Retinal pigment epithelial cell (primary cell): ENCODE data around the gene NR6A1.

Experiments
- DNase-seq: peaks from one replicate; pipeline ENCODE4 v3.0.0-alpha.2; 2010; ENCODE audit warnings: low read depth
- H3K4me3 ChIP-seq: 2 replicates; pipeline ENCODE4 v1.5.1; 2011; ENCODE audit warnings: mild to moderate bottlenecking, low read length, control low read depth, moderate library complexity
- CTCF ChIP-seq: conservative IDR thresholded peaks from 2 replicates; pipeline ENCODE4 v1.5.1; 2011; ENCODE audit warnings: low read depth, low read length, control low read depth, inconsistent platforms

NR6A1 gene

GRCh38 chr9:124499216-124499615 lies 271.9 kb downstream of the NR6A1 start:
- H3K4me3 ChIP-seq = no peak overlapping the region
- no peak for DNase-seq
- TF ChIP-seq CTCF = no peak

GRCh38 chr9:124498499-124499146 lies 272.5 kb downstream of the NR6A1 start:
- no peak for DNase-seq
- H3K4me3 ChIP-seq = no peak overlapping the region
- no peak for TF ChIP-seq CTCF

GRCh38 chr9:124498040-124498439 lies 273.1 kb downstream of the NR6A1 start:
- no peak for TF ChIP-seq CTCF
- DNase-seq = no peak
- H3K4me3 ChIP-seq = no peak overlapping the region

GRCh38 chr9:124497441-124497840 lies 273.7 kb downstream of the NR6A1 start:
- no peak for DNase-seq
- no peak overlapping the region for H3K4me3 ChIP-seq
- TF ChIP-seq CTCF = no peak

GRCh38 chr9:124496463-124496862 lies 274.6 kb downstream of the NR6A1 start:
- no peak overlapping the region for H3K4me3 ChIP-seq
- no peak for TF ChIP-seq CTCF
- DNase-seq = no peak

GRCh38 chr9:124496075-124496449 lies 275.0 kb downstream of the NR6A1 start:
- DNase-seq = no peak

More at GRCh38 chr9:124496075-124496449, 275.0 kb downstream of the NR6A1 start:
- H3K4me3 ChIP-seq = no peak overlapping the region
- TF ChIP-seq CTCF = no peak
